T-helper 17 cell (primary cell): Measurements from ENCODE around the gene KIAA0930. TPM values are rescaled to one million over a fixed set of nuclear protein-coding genes. Genes with fewer than 3 reads are reported as not detected.

ENCODE experiments used
- ATAC-seq: fragments of 150-1000 bp; cut with Tn5 transposase; 2 replicates; pipeline ENCODE4 v1.10.0; 2021; ENCODE audit warnings: mild to moderate bottlenecking, moderate library complexity
- DNase-seq, 3 donors: peaks; one replicate each; pipeline versions ENCODE4 v3.0.0 to v3.0.0-alpha.2; 2020 to 2021
- H3K9me3 ChIP-seq: one replicate; pipeline ENCODE4 v1.7.0; 2013; ENCODE audit warnings: low read length, mild to moderate bottlenecking; ENCODE audit not compliant: control insufficient read depth, poor library complexity, severe bottlenecking
- H3K27ac Mint-ChIP-seq: one replicate; pipeline ENCODE4 v1.8.0; 2022; ENCODE audit warnings: mild to moderate bottlenecking, moderate library complexity, mixed read lengths
- H3K27me3 Mint-ChIP-seq: one replicate; pipeline ENCODE4 v1.8.0; 2022; ENCODE audit warnings: mixed read lengths
- H3K36me3 Mint-ChIP-seq: one replicate; pipeline ENCODE4 v1.8.0; 2022; ENCODE audit warnings: low read depth, mixed read lengths
- H3K4me1 Mint-ChIP-seq: one replicate; pipeline ENCODE4 v1.8.0; 2022; ENCODE audit warnings: mild to moderate bottlenecking, mixed read lengths
- H3K4me3 Mint-ChIP-seq: one replicate; pipeline ENCODE4 v1.8.0; 2022; ENCODE audit warnings: mild to moderate bottlenecking, moderate library complexity, mixed read lengths
- total RNA-seq, 4 donors: library from RNA in 2 of 4; stranded (reverse) in 2 of 4; gene quantifications; one replicate each; pipeline ENCODE4 v1.2.3 and lab custom pipeline; 2022 to 2026

Gene KIAA0930
- total RNA-seq, 2 donors from 2014 or later: 10.9 to 11.6 TPM

DNA sequence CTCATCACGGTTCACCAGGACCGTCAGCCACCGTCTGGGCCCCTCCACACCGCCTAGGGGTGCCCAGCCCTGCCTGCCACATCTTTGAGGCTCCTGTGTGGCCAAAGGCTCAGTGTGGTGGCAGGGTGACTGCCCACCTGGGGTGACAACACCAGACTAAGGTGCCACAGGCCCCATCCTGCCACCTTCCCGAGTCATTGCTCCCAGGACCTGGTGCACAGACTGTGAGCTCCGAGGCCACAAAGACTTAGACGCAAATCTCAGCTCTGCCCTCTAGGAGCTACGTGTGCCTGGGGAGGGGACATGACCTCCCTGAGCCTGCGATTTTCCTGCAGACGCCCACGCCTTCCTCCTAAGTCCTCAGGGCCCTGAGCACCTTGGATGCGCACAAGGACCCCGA, 36.5 kb downstream of the KIAA0930 start:
- Mint-ChIP-seq H3K27ac (no peak overlapping the region), H3K27me3 (no peaks in the 10 kb centered on the region), H3K36me3 (peaks cover 3% of the 10 kb centered on the region), H3K4me1 (peaks cover 4% of the 10 kb centered on the region), H3K4me3 (no peak overlapping the region)
- no peak for ATAC-seq
- no peak for DNase-seq
- no peaks in the 10 kb centered on the region for H3K9me3 ChIP-seq

DNA sequence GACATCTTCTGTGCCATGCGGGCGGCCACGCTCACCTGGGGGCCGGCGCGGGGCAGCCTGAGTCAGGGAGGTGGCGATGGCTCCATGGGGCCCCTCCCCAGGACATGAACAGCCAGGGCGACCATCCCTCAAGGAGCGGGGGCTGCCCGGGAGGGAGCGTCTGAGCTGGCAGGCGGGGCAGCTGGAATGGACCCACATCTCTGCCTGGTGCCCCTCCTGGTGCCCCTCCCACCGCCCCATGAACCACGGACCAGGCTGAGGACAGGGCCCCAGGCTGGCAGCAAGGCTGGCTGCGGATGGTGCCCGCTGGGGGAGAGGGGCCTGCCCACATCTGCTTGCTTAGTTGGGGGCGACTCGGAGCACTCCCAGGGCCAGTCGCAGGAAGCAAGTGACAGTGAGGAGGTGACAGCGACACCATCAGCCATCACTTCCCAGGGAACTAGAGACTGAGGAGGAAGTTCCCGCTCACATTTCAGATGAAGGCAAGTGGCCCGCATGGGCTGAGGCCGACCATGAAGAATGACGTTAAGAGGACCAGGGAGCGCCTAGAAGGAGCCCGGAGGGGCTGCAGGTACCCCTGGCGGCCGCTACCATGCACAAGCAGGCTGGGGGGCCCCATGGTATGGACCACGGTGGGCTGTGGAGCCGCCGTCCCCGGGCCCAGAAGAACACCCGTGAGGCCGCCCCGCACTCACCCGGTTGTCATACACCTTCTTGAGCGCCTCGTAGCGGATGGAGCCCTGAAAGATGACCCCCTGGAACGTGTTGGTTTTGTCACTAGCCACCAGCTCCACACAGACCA, 37.3 kb downstream of the KIAA0930 start:
- H3K4me1 Mint-ChIP-seq: peaks cover 4% of the 10 kb centered on the region
- no peaks in the 10 kb centered on the region for H3K27me3 Mint-ChIP-seq
- peaks cover 3% of the 10 kb centered on the region for H3K36me3 Mint-ChIP-seq
- H3K9me3 ChIP-seq: no peaks in the 10 kb centered on the region
- no peak overlapping the region for H3K27ac Mint-ChIP-seq
- ATAC-seq (no peak), DNase-seq (no peak)
- H3K4me3 Mint-ChIP-seq: no peak overlapping the region

DNA sequence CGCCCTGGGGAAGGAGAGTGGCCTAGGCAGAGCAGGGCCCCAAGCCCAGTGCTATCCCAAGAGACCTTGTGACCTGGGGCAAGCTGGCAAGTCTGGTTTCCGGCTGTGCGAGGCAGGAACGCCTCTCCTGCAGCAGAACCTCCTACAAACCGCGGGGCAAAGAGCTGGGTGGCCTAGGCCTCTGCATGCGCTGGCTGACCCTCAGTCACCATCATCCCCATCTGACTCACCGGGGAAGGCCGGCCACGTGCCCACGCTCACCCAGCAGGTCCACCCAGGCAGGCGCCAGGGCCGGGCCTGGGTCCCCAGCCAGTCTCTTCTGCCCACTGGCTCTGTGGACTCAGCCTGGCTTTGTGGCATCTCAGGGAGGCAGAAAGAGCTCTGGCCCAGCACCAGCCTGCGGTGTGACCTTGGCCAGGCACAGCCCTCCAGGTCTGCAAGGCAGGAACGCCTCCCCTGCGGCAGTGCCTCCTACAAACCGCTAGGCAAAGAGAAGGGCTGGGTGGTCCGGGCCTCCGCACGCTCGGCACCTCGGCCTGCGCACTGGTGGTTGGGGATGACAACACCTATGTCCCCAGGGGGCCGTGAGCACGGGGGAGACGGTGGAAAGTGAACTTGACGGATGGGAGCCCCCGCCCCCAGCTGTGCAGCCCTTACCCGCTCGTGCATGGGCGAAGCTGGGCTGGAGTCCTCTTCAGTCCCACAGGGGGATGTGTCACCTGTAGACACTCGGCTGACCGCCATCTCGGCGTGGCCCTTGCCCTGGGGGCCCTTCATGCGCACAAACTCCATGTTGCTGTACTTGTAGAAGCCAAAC, 38.2 kb downstream of the KIAA0930 start:
- H3K27me3 Mint-ChIP-seq: no peaks in the 10 kb centered on the region
- peaks cover 4% of the 10 kb centered on the region for H3K4me1 Mint-ChIP-seq
- no peak overlapping the region for H3K4me3 Mint-ChIP-seq
- H3K36me3 Mint-ChIP-seq: peaks cover 6% of the 10 kb centered on the region
- no peak for ATAC-seq
- DNase-seq: no peak
- no peak overlapping the region for H3K27ac Mint-ChIP-seq
- H3K9me3 ChIP-seq: no peaks in the 10 kb centered on the region

DNA sequence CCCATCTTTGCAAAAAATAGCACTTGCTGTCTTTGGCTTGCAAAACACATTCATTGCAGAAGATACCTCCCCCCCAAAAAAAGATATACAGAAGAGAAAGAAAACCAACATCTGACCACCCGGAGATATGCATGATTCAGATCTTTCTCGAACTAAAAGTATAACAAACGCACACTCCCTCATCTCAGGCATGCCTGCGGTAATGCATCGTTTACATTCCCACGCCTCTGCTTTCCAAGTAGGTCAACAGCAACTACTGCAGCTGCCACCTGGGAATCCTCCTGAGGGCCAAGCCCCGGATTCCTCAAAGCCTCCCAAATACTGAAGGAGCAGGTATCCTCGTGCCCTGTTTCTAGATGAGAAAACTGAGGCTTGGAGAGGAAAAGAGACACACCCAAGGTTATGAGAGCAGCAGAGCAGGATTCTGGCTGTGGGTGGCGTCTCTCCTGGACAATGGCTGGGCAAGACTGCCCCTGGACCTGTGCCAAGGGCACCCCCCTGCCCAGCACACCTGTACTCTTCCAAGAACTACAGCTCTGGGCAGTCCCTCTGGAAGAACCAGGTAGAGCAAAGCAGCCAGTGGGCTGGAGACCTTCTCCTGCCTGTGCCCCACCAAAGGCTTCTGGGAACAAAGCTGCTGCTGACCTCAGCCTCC, 38.9 kb downstream of the KIAA0930 start:
- DNase-seq (no peak), ATAC-seq (no peak)
- Mint-ChIP-seq H3K4me3 (no peak overlapping the region), H3K27ac (no peak overlapping the region), H3K4me1 (peaks cover 4% of the 10 kb centered on the region), H3K36me3 (peaks cover 6% of the 10 kb centered on the region), H3K27me3 (no peaks in the 10 kb centered on the region)
- H3K9me3 ChIP-seq: no peaks in the 10 kb centered on the region

DNA sequence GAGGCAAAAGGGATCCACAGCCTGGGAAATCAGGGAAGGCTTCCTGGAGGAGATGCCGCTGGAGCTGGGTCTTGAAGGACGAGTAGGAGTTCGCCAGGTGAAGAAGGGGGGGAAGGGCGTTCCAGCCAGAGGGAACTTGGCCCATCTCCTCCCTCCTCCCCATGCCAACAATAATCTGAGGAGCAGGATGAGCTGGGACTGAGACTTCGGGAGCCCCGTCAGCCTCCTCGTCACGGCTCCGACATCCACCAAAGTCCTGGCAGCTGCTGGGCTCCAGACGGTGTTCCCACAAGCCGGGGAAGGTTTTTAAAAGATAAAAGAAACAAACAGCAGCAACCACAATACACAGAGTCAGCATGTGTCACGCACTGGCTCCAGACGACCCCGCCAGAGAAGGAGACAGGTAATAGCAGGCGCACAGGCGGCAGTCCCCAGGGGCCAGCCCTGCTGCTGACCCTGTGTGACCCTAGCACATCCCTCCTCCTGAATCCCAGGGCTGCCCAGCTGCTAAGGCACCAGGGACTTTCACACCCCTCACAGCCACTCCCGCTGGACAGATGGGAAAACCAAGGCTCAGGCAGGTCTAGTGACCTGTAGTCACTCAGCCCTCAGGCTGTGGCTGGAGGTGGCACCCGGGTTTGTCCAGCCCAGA, 39.7 kb downstream of the KIAA0930 start:
- Mint-ChIP-seq H3K36me3 (peaks cover 6% of the 10 kb centered on the region), H3K4me3 (no peak overlapping the region), H3K4me1 (peaks cover 2% of the 10 kb centered on the region), H3K27ac (no peak overlapping the region), H3K27me3 (no peaks in the 10 kb centered on the region)
- DNase-seq (no peak), ATAC-seq (no peak)
- no peaks in the 10 kb centered on the region for H3K9me3 ChIP-seq

DNA sequence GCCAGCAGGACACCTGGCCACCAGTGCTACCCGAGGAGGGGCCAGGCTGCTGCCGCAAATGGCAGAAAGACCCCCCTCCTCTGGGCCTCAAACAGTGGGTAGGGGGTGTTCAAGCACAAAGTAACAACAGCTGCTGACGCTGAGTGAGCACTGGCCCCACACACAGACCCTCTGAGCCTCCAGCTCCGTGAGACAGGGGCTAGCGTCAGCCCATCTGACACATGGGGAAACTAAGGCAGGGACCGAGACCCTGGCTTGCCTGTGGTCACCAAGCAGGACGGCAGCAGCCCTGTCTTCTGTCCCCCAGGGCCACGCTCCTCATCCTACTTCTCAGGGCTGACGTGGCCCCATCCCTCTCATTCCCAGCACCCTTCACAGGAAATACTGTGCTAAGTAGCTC, 40.5 kb downstream of the KIAA0930 start:
- peaks cover 3% of the 10 kb centered on the region for H3K36me3 Mint-ChIP-seq
- H3K4me1 Mint-ChIP-seq: no peaks in the 10 kb centered on the region
- H3K27ac Mint-ChIP-seq: peak overlapping the region; percentile 16
- H3K27me3 Mint-ChIP-seq: no peaks in the 10 kb centered on the region
- H3K9me3 ChIP-seq: no peaks in the 10 kb centered on the region
- no peak for DNase-seq
- ATAC-seq: no peak
- no peak overlapping the region for H3K4me3 Mint-ChIP-seq

DNA sequence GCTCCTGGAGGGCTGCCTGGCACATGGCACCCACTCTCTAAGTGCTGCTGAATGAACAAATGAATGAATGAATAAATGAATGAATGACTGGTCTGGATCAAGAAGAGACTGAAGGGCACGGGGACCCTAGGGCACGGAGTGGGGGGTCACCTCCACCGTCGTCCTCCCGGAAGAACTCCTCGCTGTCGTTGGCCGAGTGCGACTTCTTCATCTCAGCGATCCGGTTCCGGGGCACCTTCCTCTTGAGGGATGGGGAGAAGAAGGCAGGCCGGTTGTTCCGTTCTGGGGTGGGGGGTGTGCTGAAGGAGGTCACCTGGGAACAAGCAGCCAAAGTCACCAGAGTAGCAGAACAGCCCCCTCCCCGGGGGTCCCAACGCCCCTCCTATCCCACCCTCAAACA, 41.0 kb downstream of the KIAA0930 start:
- Mint-ChIP-seq H3K36me3 (peaks cover 3% of the 10 kb centered on the region), H3K4me3 (no peak overlapping the region), H3K4me1 (no peaks in the 10 kb centered on the region), H3K27ac (no peak overlapping the region), H3K27me3 (no peaks in the 10 kb centered on the region)
- no peak for ATAC-seq
- no peak for DNase-seq
- no peaks in the 10 kb centered on the region for H3K9me3 ChIP-seq

DNA sequence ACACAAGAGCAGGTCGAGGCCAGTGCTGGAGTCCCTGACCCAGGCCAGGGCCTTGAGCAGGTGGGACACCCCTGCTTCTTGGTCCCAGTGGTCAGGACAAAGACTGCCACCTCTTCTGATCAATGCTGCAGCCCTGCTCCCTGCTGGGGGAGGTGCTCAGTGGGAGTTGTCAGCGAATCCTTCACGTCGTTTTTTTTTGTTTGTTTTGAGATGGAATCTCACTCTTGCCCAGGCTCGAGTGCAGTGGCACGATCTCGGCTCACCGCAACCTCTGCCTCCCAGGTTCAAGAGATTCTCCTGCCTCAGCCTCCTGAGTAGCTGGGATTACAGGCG, 42.3 kb downstream of the KIAA0930 start:
- H3K36me3 Mint-ChIP-seq: peaks cover 3% of the 10 kb centered on the region
- H3K9me3 ChIP-seq: no peaks in the 10 kb centered on the region
- no peak for ATAC-seq

DNA sequence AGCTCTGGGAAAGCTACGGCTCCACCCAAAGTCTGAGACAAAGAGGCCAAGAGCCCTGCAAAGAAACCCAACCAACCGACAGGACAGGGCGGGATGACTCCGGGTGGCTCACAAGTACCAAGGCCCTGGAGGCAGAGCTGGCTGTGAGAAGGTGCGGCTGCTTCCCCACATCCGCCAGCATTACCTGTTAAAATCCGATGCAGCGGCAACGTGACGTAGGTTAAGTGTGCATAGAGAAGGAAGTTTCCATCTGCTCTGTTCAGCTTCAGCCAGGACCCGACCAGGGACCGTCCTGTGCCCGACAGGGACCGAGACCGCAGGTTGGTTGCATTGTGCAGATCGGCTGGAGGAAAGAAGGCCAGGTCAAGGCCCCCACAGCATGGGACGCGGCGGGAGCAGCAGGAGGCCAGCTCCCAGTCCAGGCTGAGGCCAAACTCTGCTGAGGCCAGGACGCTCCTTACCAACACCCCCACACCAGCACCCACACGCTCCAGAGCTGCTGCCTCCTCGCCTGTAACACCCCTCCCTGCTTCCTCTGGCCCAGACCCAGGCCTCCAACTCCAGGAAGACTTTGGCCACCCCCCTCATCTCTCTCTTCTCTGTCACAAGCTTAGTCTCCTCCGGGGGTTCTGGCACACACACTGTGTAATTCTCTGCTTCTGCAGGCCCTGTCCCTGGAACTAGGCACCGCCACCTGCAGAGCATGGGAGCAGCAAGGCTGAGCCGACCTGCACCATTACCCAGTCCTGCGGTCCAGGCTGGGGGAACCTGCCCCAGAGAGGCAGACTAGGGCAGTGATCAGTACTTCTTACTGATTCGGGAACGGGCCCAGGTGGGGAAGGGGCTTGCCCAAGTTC, 42.9 kb downstream of the KIAA0930 start:
- Mint-ChIP-seq H3K27ac (no peak overlapping the region), H3K4me1 (no peaks in the 10 kb centered on the region), H3K4me3 (no peak overlapping the region), H3K27me3 (no peaks in the 10 kb centered on the region), H3K36me3 (peaks cover 3% of the 10 kb centered on the region)
- H3K9me3 ChIP-seq: no peaks in the 10 kb centered on the region
- ATAC-seq (no peak), DNase-seq (no peak)

More for the DNA sequence above, 42.3 kb downstream of the KIAA0930 start:
- H3K4me3 Mint-ChIP-seq: no peak overlapping the region
- DNase-seq: no peak
- H3K27ac Mint-ChIP-seq: no peak overlapping the region
- no peaks in the 10 kb centered on the region for H3K27me3 Mint-ChIP-seq
- H3K4me1 Mint-ChIP-seq: no peaks in the 10 kb centered on the region

DNA sequence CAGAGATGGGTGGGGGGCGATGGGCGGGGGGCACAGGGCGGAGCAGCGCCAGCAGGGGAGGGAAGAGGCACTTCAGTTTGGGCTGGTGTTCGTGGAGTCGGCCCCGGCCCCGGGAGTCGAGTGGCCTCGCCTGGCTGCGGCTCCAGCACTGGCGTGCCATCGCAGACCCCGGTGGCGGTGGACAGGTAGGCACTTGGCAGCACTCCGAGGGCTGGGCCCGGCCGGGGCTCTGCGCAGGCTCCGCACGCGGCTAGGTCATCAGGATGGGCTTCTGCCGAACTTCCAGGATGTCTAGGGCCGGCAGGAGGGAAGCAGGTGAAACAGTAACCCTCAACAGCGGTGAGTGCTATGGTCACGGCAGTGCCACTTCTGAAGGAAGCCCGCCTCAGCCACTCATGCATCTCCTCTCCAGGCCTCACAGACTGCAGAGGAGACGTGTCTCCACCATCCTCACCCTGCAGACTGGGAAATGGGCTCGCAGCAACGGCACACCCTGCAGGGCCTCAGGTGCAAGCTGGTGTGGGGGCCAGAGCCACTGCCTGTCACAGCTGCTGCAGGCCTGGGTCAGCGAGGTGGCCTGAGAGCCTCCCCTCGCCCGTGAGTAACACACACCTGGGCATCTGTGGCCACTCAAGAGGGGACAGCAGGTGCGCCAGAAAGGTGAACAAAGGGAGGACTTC, 43.6 kb downstream of the KIAA0930 start:
- no peak for ATAC-seq
- H3K36me3 Mint-ChIP-seq: peaks cover 3% of the 10 kb centered on the region
- H3K27me3 Mint-ChIP-seq: no peaks in the 10 kb centered on the region
- no peaks in the 10 kb centered on the region for H3K4me1 Mint-ChIP-seq
- H3K4me3 Mint-ChIP-seq: no peak overlapping the region
- no peak for DNase-seq
- H3K27ac Mint-ChIP-seq: no peak overlapping the region
- no peaks in the 10 kb centered on the region for H3K9me3 ChIP-seq

DNA sequence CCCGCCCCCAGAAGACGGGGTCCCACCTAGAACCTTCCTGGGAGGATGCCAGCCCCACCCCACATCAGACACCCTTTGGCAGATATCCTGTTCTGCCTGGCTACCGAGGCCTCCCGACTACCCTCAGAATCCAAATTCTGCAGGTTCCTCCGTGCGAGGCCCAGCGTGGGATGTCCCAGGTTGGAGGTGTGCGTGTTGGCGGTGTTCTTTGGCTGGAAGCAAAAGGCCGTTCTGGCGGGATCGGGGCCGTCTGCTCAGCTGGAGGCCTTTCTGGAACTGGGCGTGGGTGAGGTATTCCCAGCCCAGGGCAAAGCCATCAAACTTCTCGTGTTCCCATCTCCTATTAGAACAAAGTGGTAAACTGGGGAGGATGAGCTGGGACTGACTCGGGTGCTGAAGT, 44.4 kb downstream of the KIAA0930 start:
- DNase-seq (no peak), ATAC-seq (no peak)
- H3K36me3 Mint-ChIP-seq: peaks cover 3% of the 10 kb centered on the region

DNA sequence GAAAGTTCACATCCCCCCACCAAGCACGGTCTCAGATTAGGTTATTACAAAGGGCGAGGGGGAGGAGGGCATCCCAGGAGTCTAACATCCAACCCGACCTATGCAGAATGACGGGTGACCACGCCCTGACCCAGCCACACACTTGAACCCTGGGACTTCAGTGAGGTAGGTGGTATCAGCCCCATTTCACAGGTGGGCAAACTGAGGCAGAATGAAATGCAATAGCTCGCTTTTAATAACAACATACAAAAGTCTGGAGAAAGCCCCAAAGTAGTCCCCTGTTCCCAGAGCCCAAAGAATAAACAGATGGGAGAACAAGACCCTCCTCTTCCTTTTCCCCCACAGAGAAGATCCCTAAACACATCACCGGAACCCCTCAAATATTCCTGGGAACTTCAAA, 45.1 kb downstream of the KIAA0930 start:
- ATAC-seq: no peak
- no peak for DNase-seq
- no peak overlapping the region for H3K27ac Mint-ChIP-seq

More for the DNA sequence above, 44.4 kb downstream of the KIAA0930 start:
- Mint-ChIP-seq H3K4me1 (no peaks in the 10 kb centered on the region), H3K27ac (no peak overlapping the region), H3K4me3 (no peak overlapping the region), H3K27me3 (no peaks in the 10 kb centered on the region)
- H3K9me3 ChIP-seq: no peaks in the 10 kb centered on the region

More for the DNA sequence above, 45.1 kb downstream of the KIAA0930 start:
- peaks cover 3% of the 10 kb centered on the region for H3K36me3 Mint-ChIP-seq
- no peaks in the 10 kb centered on the region for H3K4me1 Mint-ChIP-seq
- H3K9me3 ChIP-seq: no peaks in the 10 kb centered on the region
- H3K4me3 Mint-ChIP-seq: no peak overlapping the region
- no peaks in the 10 kb centered on the region for H3K27me3 Mint-ChIP-seq
